GM19452 (cell line): ENCODE data around the gene ZNF180.
"Not testable (repeated sequence)": the region's sequence is repeated elsewhere in the genome, so short reads cannot be mapped to it uniquely, and the experiment has no call there.

ENCODE experiments used
- ATAC-seq: cut with Tn5 transposase; IDR thresholded peaks from one replicate; pipeline ENCODE4 v1.9.1; 2021; ENCODE audit not compliant: unreplicated experiment

Gene ZNF180

DNA sequence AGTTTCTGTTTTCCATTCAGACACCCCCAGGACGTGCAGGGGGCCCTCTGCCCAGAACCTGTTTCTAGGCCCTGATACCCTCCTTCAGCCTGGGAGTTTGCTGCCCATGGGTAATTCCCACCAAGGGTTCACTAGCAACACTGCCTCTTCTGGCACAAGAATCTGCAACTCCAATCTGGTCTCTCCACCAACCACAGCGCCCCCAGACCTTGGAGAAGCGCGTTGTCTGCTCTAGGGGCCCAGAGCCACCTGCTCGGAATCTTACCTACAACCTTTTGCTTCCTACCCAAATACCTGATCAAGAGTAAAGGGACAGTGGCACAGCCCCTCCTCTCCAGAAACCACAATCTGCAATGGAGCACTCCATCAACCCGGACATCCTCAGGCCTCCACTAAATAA lies 763 bp downstream of the ZNF180 start:
- ATAC-seq: no peak

DNA sequence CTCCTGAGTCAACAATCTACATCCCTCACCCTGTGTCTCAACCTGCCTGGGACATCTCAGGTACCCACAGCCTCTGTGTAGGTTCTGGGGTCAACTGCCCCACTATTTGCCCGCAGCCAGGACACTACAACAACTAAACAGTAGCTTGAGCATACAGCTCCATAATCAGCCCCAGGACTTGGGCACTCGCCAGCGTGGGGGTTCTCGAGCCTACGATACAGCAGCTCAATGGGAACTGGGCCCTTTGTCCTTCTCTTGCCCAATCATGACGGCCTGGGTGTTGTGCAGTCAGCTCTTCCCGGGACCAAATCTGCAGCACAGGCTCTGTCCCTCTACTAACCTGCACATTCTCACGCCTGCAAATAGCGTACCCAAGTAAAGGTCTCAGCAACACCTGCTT lies 1.3 kb downstream of the ZNF180 start:
- ATAC-seq: no peak

DNA sequence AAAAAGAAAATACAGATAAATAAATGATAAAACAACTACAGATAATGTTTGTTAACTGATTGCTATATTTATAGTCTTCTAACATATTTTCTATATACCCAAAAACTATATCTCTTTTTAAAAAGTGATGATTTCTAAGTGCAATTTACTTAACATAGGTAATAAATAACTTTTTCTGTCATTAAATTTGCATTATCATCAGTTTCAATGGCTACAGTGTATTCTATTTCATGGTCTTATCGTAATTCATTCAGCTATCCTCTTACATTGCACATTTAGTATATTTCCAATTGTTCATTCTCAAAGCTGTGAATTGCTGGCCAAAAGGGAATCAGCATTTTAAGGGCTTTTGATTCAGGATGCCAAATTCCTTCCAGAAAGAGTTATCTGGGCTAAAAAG lies 3.6 kb downstream of the ZNF180 start:
- ATAC-seq: no peak

DNA sequence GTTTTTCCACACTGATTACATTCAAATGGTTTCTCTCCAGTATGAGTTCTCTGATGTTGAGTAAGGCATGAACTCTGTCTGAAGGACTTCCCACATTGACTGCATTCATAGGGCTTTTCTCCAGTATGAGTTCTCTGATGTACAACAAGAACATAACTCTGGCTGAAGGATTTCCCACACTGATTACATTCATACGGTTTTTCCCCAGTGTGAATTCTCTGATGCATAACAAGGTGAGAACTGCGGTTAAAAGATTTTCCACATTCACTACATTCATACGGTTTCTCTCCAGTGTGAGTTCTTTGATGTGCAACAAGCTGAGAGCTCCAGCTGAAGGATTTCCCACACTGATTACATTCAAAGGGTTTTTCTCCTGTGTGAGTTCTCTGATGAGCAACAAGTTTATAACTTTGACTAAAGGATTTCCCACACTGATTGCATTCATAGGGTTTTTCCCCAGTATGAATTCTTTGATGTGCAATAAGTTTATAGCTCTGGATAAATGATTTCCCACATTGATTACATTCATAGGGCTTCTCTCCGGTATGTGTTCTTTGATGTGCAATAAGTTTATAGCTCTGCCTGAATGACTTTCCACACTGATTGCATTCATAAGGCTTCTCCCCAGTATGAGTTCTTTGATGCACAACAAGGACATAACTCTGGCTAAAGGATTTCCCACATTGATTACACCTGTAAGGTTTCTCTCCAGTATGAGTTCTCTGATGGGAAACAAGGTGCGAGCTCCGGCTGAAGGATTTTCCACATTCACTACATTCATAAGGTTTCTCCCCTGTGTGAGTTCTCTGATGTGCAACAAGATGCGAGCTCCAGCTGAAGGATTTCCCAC lies 23.5 kb downstream of the ZNF180 start:
- ATAC-seq: no peak

DNA sequence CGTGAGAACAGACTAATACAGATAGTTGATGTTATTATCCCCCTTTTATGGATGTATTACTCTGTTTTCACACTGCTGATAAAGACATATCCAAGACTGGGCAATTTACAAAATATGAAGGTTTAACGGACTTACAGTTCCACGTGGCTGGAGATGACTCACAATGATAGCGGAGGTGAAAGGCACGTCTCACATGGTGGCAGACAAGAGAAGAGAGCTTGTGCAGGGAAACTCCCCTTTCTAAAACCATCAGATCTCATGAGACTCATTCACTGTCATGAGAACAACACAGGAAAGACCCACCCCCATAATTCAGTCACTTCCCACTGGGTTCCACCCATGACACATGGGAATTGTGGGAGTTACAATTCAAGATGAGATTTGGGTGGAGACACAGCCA lies 31.6 kb downstream of the ZNF180 start:
- ATAC-seq: not testable (repeated sequence)

DNA sequence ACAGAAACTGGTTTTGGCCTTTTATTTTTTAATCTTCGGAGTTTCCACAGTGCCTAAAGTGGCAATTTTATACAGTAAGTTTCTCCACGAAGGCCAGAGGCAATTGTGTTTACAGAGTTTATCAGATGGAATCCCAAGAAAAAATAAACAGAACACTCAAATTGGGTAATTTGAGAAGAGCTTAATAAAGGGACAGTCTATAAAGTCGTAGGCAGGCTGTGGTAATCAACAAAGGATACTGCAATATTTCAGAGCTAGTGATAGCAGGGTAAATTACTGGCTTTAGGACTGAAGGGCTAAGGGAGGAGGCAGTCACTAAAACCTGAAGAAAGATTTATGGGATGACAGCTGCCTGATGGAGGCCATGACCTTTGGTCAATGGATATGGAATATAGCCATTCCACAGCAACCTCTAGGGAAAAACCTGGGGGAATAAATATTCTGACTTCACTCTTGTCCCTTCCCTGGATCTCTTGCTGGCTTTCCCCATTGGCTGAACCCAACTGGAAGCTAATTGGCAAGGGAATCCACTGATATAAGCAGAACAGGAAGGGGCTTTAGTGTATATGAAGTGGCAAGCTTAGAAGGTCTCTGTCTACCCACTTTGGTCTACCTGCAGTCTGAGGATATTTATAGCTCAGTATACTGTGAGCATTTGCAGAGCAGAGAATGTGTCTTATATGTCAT lies 37.6 kb downstream of the ZNF180 start:
- not testable (repeated sequence) for ATAC-seq

DNA sequence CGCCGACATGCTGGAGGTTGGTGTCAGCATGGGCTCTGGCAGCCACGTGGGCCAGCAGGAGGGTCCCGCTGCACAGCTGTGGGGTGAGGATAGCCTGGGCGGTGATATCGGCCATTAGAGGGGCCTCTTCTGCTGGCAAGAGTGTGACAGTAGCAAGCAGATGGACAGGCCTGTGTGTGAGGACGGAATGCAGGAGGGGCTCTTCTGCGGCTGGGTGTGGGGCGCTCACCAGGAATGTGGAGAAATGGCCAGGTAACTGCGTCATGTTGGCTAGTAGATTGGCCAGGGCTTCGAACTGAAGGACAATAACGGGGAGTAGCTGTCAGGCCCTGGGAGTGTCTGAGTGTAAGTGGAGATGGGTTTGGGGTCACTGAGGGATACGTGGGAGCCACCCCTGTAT lies 44.3 kb downstream of the ZNF180 start:
- not testable (repeated sequence) for ATAC-seq

DNA sequence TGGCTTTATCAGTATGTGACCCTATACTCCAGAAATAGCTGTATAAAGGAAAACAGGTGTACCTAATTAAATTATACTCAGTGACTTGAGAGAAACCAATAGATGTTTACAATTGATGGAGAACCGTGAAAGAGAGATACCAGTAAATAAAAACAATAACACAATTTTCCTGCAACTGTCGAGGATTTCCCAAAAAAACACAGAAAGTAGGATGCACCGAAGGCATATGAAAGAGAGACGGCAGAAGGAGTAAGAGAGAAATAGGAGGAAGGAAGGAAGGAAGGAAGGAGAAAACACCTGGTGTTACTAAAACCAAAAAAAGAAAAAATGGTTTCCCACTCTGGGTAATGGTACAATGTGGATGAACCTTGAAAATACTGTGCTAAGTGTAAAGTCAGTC lies 45.2 kb downstream of the ZNF180 start:
- no peak for ATAC-seq

DNA sequence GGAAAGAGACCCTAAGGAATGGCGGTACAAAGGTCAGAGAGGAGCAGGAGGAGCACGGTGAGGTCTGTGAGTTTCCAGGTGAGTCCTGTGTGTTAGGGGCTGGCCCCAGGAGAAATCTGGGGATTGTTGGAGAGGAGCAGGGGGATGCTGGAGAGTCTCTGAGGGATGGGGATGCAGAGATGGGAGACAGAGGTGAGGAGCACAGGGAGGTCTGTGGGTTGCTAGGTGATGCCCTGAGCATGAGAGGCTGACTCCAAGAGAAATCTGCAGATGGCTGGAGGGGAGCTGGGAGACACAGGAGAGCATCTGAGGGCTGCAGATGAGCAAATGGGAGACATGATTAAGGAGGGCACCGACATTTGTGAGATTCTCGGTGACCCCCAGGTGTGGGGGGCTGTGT lies 48.0 kb downstream of the ZNF180 start:
- ATAC-seq: no peak

DNA sequence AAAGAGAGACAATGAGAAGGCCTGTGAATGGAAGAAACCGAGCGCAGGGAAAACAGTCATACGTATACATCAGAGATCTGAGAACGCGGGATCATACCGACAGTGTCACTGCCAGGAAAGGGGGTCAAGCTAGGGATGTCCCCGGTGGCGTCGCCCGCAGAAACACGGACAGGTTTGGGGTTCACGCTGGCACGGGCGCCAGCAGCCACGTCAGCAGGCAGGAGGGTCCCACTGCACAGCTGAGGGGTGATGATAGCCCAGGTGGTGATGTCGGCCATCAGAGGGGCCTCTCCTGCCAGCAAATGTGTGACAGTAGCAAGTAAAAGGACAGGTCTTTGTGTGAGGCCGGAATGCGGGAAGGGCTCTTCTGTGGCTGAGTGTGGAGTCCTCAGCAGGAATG lies 48.6 kb downstream of the ZNF180 start:
- no peak for ATAC-seq

DNA sequence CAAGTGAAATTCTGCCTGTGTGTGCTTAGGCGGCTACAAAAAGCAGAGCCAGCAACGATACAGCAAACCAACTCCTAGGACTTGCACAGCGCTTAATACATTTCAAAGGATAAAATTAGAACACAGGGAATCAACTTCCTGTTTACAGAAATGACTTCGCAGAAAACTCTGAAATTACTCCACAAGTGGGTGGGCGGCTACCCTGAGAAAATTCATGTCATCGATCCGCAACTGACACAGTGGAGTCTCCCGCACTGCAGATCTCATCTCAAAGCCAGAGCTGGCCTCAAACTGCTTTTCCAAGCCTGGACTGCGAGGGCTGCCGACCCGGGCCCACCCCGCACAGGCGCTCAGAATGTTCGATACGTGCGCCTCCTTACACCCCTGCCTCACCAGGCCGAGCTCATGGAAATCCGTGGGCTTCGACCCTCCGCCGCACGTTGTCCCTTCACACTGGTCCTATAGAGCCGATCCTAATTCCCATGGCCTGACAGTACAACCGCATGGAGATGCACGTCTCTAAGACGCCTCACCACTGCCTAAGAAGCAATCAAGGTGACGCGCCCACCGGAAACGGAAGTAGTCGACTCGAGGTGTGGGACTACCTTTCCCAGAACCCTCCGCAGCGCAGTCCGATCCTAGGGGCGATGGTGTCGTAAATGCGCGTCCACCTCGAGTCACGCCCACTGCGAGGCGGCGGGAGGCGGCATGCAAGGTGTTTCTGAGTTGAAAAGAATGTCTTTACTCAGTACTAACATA lies 52.2 kb downstream of the ZNF180 start, which contains the start of gene ZNF229:
ZNF229 (minus strand) TSS at position 557 of the 759 bp plus-strand sequence. CDS start 5,625 bp downstream, outside the sequence.
- no peak for ATAC-seq

DNA sequence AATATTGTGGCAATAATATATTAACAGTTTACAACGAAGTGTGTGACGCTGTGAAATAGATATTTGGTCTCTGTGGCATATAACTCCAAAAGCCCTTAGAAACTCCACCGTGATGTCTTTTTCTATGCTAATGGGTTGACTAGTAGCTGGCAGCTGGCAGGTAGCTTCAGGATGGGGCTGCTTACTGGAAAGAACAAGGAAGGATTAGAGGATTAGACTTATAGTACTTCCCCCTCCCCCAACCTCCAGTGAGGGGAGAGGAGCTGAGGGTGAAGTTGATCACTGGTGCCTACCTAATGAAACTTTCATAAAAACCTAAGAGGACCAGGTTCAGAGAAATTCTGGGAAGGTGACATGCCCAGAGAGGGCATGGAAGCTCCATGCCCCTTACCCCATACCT lies 61.9 kb downstream of the ZNF180 start:
- no peak for ATAC-seq

DNA sequence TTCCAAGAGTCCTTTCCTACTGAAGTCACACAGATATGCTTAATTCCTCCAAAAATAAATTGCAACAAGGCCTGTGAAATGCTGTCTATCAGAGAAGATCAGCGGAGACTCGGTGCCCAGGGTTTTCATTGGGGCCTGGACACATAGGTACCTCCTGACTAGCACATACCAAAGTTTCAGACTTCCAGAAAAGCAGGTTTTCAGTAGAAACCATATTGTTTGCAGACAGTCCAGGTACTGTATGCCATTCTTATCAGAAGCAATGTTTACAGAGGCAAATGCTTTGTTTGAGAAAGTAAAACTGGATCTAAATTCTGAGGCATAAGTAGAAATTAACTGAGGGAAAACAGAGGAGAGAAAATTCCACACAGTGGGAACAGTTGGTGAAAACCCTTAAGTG lies 64.9 kb downstream of the ZNF180 start:
- no peak for ATAC-seq

DNA sequence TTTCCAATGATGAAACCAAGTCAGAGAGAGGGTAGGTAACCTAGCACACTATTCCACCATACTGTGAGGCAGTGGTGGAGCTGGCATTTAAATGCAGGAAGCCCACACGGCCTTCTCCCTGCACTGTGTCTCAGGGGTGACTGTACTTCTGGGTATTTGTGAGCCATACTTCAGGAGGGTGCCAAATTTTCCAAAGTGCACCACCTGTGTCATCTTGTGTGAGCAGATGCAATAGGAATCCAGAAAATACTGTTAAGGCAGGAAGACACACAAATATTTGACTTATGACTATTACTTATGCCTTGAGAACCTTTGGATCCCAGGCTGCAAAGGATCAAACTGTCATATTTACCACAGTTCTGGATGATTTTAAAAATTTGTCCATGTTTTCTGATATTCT lies 69.4 kb downstream of the ZNF180 start:
- no peak for ATAC-seq
